NCI-H345 treated with DMSO at 0.1 percent for 48 hours (cell line): ENCODE results near the gene GBF1.

ENCODE experiments used
- DNase-seq: peaks from one replicate; lab custom pipeline; 2025; ENCODE audit not compliant: unreplicated experiment; lab: John Stamatoyannopoulos, UW

Gene GBF1

DNA sequence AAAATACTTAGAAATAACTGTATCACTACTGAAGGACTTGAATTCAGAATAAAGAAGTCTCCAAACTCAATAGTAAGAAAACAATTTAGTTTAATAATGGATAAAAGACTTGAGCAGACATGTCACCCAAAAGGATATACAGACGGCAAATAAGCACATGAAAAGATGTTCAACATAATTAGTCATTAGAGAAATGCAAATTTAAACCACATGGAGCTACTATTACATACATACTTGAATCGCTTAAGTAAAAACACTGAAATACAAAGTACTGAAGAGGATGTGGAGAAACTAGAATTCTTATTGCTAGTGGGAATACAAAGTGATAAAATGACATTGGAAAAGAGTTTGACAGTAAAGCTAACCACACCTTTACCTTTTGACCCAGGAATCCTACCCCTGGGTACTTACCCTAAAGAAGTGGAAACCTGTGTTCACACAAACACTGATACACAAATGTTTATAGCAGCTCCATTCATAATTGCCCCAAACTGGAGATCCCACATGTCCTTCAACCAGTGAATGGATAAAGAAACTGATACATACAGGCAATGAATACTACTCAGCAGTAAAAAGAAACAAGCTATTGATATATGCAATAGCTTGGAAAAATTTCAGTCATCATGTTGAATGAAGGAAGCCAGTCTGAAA lies 95.8 kb downstream of the GBF1 start:
- no peak for DNase-seq

DNA sequence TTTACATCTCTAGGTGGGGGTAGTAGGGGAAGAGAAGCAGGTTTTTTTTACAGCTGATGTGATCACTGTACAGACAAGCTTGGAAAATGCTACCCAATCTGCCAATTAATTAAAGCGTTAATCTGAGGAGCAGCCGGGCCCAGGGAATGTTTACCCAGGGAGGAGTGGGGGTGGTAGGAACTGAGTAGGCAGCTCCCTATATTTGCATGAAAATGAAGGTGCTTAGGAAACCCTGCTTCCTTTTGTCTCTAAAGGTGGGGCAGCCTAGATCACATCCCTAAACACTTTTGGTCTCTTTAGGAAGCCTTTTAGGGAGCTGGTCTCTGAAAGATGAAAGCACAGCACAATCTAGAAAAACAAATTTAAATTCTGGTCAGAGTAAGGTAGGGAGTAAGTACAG lies 97.1 kb downstream of the GBF1 start:
- no peak for DNase-seq

DNA sequence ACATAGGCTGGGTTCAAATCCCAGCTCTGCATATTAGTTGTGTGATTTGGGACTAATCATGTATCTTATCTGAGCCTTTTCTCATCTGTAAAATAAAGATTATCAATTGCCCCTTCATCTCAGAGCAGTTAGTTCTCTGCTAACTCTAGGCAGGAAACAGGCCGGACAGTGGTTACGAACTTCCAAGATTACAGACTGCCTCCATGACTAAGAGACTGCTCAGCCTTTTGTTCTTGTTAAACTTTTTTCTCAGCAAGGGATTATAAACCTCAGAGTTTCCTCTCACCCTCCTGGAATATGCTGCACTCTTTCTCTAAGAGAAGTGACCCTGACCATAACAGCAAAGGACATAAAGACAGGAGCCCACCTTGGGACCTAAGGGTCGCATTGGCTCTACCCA lies 97.6 kb downstream of the GBF1 start:
- no peak for DNase-seq

DNA sequence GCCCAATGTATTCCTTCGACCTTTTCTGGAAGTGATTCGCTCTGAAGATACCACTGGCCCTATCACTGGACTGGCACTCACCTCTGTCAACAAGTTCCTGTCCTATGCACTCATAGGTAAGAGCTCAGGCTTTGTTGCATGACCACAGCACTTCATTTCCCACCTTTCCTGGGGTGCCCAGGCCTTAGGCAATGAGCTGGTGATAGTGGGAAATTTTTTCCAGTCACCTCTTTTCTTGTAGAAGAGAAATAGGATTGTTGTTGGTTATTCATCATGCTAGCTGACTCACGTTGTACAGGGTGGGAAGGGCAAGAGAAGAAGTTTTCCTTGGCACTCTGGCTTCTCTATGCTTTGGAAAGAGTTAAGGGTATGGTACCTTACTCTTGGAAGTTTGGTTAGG lies 98.7 kb downstream of the GBF1 start:
- DNase-seq, result no peak

DNA sequence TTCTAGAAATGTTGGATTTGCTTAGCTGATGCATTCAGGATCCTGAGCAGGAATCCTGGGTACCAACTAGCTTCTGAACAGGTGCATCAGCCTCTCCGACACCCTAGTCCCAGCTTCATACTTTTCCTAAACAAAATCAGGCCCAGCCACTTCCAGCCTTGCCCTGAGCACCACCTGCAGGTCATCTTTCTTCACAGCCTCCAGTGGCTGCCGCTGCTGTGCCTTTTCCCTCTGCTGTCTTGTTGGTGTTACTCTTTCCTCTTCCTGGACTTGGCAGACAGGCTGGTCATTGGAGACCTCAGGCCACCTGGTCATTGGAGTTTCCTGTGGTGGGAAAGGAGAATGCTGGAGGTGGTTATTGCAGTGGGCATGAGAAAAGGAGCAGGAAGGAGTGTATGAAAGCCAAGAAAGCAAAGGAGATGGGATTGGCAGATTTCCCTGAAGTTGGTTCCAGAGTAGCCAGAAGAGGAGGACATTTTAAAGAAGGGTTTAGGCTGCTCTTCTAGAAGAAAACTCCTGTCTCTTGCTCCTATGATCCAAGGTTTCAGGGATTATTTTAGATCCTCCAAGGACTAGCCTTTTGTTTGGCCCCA lies 102.0 kb downstream of the GBF1 start:
- no peak for DNase-seq

DNA sequence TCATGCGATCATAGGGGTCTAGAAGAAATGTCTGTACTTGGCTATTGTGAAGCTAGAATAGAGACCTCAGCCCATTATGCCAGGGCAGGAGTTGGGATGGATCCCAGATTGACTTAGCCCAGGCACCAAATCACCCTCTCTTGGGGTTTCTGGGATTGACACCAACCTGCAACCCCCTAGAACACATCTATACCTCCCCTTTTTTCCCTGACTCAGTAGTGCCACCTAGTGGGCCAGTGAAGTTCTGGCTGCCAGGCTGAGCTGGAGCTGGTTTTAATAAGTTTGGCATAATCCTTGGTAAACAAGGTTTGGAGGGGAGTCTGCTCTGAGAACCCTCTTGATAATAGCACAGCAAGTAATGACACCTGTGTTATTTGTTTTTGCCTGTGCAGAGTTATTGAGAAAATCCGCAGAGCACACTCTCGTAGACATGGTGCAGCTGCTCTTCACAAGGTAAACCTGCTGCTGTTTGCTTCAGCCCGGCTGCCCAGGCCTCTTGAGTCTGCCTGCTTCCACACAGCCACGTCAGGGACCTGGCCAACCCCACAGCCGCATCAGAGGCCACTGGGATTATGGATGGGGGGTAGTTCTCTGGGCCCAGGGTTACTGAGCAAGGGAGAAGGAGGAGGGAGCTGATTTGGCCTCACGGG lies 106.9 kb downstream of the GBF1 start:
- DNase-seq, result peak; percentile 81

DNA sequence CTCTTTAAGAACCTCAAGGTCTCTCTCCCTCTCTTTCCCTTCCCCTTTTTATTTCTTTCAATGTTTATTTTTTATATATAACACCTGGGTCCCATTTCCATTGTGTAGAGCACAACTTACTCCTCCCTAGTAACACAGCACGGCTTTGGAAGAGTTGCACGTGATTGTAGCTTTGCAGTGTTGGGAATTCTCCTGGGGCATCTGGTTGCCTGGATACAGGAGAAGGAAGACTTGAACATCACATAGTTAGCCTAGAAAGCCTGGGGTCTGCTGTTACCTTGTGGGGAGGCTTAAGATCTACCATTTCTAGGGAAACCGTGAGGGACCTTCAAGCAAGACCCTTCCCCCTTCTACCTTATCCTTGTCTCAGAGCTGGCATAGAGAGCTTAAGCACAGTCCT lies 109.1 kb downstream of the GBF1 start:
- no peak for DNase-seq

DNA sequence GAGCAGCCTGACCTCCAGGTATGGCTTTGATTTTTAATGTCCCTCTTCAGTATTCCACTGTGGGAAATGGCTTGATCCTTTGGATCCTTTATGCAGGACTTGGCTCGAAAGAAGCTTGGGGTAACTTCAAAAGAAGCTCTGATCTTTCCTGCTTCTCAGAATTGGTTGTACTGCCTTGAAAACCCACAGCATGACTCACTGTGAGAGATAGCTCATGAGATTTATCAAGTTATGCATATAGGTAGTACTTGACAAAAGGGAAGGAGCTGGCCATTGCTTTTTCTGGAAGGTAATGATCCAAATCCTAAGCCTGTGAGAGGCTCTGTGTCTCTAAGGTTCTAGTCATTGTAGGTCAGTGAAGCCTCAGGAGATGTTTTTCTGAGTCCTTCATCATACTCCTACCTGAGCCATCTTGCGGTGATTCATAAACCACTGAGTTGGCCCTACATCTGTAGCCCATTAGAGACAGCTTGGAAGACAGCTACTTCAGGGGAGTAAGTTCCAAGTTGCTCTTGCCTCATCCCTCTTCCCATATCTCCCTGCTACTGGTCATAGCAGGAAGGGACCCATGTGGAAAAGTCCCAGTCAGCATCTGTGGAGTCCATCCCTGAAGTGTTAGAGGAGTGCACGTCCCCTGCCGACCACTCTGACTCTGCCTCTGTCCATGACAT lies 113.5 kb downstream of the GBF1 start:
- no peak for DNase-seq

DNA sequence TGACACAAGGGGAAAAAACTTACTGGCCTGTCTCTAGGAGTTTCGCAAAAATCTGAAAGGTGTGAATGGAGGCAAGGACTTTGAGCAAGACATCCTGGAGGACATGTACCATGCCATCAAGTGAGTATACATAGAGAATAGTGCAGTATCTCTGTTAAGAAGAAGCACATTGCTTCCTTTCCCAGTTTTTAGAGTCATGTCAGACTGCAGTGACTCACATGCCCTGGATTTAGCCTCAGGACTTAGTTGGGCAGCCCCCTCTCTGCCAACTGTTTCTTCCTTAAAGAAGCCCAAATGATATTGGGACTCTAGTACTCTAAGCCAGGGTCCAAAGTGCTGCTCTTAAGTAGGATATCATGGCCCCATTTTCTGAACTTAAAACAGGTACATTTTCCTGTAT lies 122.1 kb downstream of the GBF1 start:
- no peak for DNase-seq

DNA sequence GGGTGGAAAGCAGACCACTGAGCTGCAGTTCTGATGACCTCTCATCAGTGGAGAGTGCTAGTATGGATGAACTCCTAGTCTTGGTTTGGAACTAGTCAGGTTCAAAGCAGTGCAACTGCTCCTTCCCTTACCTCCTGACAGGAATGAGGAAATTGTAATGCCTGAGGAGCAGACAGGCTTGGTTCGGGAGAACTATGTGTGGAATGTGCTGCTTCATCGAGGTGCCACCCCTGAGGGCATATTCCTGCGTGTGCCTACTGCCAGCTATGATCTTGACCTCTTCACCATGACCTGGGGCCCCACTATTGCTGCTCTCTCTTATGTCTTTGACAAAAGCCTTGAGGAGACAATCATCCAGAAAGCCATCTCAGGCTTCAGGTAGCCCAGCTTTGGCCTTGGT lies 122.7 kb downstream of the GBF1 start:
- DNase-seq, result no peak

DNA sequence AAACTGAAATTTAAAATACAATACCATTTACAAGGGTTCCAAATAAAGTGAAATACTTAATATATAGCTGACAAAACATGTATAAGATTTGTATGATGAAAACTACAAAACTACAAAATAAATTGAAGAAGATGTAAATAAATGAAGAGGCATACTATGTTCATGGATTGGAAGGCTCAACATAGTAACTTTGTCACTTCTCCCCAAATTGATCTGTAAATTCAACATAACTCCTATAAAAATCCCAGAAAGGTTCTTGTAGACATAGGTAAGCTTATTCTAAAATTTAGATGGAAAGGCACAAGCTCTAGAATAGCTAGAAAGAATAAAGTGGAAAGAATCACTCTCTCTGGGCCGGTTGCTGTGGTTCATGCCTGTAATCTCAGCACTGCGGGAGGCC lies 126.0 kb downstream of the GBF1 start:
- DNase-seq, result no peak

DNA sequence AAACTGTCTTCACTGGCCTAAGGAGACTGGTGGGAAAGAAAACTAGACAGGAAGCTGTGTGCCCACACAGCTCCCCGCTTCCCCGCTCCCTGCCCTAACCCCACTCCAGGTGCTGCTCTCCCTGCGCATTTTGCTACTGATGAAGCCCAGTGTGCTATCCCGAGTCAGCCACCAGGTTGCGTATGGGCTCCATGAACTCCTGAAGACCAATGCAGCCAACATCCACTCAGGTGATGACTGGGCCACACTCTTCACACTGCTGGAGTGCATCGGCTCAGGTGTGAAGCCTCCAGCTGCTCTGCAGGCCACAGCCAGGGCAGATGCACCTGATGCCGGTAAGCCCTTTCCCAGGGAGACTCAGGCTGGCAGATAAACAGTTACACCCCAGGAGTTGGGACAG lies 129.9 kb downstream of the GBF1 start:
- DNase-seq, result no peak

DNA sequence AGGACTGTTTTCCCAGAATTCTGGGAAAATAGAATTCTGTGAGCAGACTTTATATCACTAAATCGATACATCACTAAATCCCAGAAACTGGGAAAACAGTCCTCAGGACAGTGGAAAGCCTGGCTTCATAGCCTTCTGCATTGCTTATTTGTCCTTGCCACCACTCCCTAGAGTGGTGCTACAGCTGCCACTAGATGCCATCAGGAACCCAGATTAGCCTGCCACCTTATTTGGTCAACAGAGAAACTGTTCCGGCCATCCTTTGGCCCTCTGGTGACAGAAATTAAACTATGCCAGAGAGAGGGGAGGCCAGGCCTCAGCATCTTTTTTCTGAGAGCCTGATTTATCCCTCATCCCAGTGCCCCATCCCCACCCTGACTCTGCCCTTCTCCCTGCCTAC lies 130.5 kb downstream of the GBF1 start:
- no peak for DNase-seq

DNA sequence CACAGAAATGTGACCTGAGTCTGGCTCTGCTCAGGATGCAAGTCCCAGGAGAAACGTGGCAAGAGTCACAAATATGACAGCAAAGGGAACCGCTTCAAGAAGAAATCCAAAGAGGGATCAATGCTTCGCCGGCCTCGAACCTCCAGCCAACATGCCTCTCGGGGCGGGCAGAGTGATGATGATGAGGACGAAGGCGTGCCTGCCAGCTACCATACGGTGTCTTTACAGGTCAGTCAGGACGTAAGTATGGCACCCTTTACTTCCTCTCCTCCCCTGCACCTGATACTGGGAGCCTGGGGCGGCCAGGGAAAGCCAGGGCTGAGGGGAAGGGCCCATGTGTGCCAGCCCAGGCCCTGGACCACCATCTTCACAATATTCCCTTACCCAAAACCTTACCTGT lies 131.6 kb downstream of the GBF1 start:
- no peak for DNase-seq

DNA sequence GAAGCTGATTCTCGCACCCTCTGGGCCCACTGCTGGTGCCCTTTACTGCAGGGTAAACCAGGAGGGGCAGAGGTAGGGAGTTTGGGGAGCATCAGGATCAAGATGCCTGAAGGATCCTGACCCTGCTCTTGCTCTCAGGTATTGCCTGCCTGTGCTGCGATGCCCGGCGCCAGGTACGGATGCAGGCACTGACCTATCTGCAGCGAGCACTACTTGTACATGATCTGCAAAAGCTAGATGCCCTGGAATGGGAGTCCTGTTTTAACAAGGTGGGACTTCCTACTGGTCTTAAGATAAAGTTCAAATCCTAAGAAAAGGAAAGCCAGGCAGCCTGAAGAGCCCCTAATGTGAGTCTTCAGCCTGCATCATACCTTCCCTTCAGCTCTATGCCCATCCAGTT lies 134.1 kb downstream of the GBF1 start:
- no peak for DNase-seq

DNA sequence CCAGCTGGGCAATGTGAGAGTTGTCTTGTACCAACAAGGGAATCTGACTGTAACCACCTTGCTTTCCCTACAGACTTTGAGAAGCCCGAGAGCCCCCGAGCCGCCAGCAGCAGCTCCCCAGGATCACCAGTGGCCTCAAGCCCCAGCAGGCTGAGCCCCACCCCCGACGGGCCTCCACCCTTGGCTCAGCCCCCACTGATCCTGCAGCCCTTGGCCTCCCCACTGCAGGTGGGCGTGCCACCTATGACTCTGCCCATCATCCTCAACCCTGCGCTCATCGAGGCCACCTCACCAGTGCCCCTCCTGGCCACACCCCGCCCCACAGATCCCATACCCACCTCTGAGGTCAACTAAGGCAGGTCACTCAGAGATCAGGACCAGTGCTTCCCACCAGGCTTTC lies 136.7 kb downstream of the GBF1 start:
- no peak for DNase-seq

DNA sequence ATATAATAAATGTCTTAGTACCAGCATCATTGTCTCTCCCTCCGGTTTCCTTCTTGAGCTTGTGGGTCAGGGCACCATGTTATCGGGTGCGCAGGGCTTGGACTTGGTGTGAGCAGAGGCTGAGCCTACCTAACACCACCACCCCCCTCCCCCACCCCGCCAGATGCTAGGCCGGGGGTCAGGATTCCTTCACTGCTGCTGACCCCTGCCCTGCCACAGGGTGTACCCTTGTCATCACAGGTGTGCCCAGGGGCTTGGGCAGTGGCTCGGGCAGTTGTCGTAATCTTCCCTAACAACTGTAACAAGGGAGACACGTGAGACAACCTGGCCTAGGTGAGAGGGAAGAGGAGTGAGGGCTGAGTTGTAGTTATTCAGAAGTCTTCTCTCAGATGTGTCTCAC lies 137.5 kb downstream of the GBF1 start:
- no peak for DNase-seq

DNA sequence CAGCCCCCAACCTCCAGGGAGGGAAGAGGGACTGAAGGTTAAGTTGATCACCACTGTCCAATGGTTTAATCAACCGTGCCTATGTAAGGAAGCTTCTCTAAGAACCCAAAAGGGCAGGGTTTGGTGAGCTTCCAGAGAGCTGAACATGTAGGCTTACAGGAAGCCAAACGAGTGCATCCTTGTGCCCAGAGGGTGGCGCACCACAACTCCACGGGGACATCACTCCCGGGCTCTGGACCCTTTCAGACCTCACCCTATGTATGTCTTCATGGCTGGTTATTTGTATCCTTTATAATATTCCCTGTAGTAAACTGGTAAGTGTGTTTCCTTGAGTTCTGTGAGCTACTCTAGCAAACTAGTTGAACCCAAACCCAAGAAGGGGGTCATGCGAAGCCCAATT lies 138.7 kb downstream of the GBF1 start:
- no peak for DNase-seq

DNA sequence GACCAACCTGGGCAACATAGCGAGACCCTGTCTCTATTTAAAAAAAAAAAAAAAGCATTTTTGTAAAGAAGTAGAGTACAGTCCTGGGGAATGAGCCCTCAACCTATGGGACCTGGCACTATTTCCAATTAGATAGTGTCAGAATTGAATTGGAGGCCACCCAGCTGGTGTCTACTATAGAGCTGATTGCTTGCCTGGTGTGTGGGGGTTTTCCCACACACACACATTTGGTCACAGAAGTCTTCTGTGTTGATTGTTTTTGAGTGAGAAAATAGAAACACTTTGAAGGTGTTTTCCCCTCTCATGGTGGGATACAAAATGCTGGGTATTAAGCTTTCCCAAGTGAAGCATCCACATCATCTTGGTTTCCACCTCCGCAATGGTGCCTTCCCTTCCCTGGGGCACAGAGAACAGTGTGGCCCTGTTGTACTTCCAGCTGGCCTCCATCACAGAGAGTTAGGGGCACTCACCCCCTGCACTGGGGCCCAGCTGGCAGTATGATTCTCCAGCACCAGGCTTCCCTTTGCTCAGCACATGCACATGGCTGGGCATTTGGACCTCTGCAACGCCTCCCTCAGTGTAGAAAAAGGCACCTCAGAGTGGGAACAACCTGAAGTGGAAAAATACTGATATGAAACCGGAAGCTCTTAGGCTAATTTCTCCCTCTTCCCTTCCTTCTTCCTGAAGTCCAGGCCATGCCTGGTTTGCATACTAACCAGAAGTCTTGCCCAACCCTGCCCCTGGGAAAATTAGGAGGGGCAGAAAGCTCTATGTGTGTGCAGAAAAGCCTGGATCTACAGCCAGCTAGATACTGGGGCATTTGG lies 139.5 kb downstream of the GBF1 start:
- no peak for DNase-seq

DNA sequence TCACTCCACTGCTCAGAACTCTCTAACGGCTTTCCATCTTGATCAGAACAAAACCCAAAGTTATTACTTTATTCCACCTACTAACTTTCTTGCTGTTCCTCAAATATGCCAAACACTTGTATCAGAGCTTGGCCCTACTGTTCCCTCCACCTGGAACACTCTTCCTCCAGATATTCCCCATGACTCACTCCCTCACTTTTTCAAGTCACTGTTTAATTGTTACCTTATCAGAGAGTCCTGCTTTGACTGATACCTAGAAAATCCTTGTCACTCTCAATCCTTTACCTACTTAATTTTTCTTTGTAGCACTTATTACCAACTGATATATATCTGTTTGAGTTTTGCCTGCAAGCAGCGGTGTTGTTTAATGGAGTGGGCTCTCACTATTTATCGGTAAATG lies 144.6 kb downstream of the GBF1 start:
- DNase-seq, result no peak

DNA sequence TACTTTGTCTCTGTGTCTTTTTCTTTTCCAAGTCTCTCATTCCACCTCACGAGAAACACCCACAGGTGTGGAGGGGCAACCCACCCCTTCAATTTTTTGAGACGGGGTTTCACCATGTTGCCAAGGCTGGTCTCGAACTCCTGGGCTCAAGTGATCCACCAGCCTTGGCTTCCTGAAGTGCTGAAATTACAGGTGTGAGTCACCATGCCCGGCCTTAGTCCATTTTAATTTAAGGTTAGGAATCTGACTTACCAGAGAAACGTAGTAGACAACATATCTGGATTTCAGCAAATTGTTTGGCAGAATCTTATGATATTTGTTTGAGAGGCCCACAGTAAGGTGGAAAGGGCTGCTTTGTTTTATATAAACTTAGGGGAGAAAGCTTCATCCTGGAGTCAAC lies 147.0 kb downstream of the GBF1 start:
- DNase-seq, result no peak
